ENCODE measurements around the gene PTRHD1.
"Not testable (repeated sequence)": the region's sequence is repeated elsewhere in the genome, so short reads cannot be mapped to it uniquely, and the experiment has no call there.

PTRHD1 gene

DNA sequence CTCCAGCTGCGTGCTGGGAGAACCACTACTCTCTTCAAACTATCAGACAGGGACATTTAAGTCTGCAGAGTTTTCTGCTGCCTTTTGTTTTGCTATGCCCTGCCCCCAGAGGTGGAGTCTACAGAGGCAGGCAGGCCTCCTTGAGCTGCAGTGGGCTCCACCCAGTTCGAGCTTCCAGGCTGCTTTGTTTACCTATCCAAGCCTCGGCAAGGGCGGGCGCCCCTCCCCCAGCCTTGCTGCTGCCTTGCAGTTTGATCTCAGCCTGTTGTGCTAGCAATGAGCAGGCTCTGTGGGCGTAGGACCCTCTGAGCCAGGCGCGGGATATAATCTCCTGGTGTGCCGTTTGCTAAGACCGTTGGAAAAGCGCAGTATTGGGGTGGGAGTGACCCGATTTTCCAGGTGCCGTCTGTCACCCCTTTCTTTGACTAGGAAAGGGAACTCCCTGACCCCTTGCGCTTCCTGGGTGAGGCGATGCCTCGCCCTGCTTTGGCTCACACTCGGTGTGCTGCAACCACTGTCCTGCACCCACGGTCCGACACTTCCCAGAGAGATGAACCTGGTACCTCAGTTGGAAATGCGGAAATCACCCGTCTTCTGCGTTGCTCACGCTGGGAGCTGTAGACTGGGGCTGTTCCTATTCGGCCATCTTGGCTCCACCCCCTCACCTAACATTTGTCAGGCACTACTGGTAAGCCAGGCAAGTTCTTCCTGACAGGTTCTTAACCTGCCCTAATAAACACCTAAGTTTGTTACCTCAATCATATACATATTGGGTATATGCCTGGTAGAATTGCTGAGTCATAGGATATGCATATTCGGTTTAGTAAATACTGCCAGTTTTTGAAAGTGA is 12.8 kb upstream of the PTRHD1 start:
- DNase-seq = not testable (repeated sequence)

- not testable (repeated sequence) for DNase-seq
Observed at GRCh38 chr2:24800487-24800886, 7.3 kb upstream of the PTRHD1 start.

GRCh38 chr2:24797644-24798043 is 4.5 kb upstream of the PTRHD1 start:
- no peak for DNase-seq

GRCh38 chr2:24793761-24794435 is 707 bp upstream of the PTRHD1 start:
- DNase-seq = no peak

GRCh38 chr2:24792542-24792873 is 683 bp downstream of the PTRHD1 start:
- DNase-seq = no peak

GRCh38 chr2:24791452-24791851 is 1.7 kb downstream of the PTRHD1 start:
- DNase-seq = no peak

DNA sequence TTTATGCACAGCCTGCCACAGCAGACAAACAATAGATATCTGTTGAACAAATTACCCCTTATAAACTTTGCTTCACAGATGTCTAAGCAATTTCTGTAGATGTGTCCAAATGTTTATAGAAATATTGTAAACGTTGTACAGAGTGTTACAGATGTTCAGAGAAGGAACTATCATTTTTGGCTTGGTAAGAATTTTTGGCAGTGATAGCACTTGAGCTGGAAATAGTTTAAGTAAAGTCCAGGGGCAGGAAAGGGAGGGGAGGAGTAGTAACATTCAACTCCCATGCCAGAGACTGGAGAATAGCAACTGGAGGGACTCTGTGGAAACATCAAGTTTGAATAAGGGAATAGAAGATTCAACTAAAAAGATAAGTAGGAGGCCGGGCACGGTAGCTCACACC is 4.4 kb downstream of the PTRHD1 start:
- no peak for DNase-seq

- DNase-seq = no peak
Observed at GRCh38 chr2:24787532-24787931, 5.7 kb downstream of the PTRHD1 start.

GRCh38 chr2:24785671-24786321 is 7.4 kb downstream of the PTRHD1 start:
- DNase-seq = no peak

DNA sequence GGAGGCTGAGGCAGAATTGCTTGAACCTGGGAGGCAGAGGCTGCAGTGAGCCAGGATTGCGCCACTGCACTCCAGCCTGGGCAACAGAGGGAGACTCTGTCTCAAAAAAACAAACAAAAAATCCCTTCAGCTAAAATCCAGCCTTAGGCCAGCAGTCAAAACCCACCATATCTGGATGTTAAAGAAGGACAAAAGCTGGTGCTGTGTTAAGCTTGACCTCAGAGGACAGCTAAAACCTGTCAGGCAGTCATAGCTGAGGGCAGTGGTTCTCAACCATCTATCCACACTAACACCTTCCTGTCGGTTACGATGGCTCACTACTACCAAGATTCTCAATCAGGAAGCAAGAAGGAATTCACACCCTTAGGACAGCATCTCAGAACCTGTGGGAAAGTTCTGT is 9.6 kb downstream of the PTRHD1 start:
- no peak for DNase-seq

DNA sequence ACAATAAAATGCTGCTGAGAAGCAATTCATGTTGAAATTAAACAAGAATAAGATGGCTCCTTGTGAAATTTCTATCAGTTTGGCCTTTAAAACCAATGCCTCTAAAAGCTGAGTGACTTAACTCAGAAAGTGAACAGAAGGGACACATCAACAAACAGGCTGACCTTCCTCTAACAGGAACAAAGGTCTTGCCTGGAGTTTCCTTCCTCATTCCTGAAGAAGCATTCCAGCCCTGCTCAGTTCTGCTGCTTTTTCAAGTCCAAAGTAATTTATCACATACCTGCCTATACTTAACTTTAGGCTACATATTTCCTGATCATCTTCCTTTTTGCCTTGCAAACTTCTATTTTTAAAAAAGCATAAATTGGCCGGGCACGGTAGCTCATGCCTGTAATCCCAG is 14.1 kb downstream of the PTRHD1 start:
- no peak for DNase-seq

- no peak for DNase-seq
Observed at GRCh38 chr2:24774373-24774772, 18.8 kb downstream of the PTRHD1 start.

GRCh38 chr2:24771764-24772586 is 21.2 kb downstream of the PTRHD1 start:
- no peak for DNase-seq

DNA sequence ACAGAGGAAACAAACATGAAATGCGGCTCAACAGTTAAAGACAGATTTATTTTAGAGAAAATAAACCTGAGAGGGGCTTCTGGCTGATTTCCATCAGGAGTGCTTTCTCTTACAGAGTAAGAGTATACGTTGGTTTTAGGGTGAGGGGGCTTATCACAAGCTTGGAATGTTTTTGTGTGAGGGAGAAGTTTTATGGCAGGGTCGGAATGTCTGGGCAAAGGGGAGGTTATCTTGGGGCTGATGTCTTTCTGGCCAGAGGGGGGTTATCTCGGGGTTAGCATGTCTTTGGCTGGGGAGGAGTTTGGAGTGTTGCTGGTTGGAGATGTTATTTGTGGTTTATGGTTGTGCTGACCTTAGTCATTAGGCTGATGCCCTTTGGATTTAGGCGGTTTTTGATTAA is 22.1 kb downstream of the PTRHD1 start:
- DNase-seq = no peak

- no peak for DNase-seq
Observed at GRCh38 chr2:24768601-24769000, 24.6 kb downstream of the PTRHD1 start.

DNA sequence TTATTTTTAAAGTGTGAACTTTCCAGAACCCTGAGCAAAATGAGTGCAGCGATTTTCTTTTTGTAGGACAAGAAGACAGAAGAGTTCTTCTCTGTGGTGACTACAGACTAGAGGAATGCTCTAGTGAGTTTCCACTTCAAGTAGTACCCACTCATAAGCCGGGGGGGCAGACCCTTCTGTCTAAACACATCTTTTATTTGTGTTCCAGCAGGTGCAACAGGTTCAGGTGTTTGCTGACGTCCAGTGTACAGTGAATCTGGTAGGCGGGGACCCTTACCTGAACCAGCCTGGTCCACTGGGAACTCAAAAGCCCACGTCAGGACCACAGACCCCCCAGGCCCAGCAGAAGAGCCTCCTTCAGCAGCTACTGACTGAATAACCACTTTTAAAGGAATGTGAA is 25.2 kb downstream of the PTRHD1 start:
- DNase-seq = no peak

GRCh38 chr2:24766609-24767008 is 26.6 kb downstream of the PTRHD1 start:
- DNase-seq = no peak

DNA sequence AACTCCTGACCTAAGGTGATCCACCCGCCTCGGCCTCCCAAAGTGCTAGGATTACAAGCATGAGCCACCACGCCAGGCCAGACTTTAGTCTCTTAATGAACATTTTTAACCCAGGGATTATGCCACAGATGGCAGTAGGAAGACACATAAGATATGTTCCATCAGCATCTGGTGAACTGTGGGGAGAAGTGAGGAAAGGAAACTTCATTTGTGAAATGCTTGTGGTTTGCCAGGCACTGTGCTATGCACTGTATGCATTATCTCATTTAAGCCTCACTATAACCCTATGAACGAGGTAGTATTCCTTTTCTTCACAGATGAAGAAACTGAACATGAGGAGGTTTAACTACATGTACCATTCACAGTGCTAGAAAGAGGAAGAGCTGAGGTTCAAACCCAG is 29.3 kb downstream of the PTRHD1 start:
- no peak for DNase-seq

GRCh38 chr2:24762518-24762917 is 30.7 kb downstream of the PTRHD1 start:
- no peak for DNase-seq

- no peak for DNase-seq
Observed at GRCh38 chr2:24761866-24762265, 31.3 kb downstream of the PTRHD1 start.

DNA sequence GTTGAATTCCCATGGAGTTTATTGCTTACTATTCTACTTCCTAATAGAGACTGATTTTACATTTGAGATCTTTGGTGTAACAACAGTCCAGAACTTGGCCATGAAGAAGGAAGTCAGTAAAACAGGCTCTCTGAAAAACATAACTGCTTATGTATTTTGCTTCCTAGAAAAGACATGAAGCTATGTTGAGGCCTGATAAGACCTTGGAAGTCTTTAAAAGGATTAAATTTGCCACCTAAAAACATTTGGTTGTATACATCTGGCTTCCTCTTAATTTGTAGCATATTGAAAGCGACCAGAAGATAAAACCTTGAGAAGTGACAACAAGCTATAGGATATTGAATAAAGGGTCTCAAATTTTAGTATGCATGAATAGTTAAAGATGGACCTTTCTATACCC is 36.4 kb downstream of the PTRHD1 start:
- no peak for DNase-seq

- no peak for DNase-seq
Observed at GRCh38 chr2:24754985-24755705, 38.0 kb downstream of the PTRHD1 start.

Measured in activated CD4-positive, alpha-beta T cell treated with anti-CD3 and anti-CD28 coated beads, Interleukin-2, amount 50 U/mL, for 1 hour (primary cell).